Measurements from ENCODE around the gene AP3M1. TPM values are rescaled to one million over a fixed set of nuclear protein-coding genes. Genes with fewer than 3 reads are reported as not detected.

AP3M1 gene
- total RNA-seq, 1 experiment from 2014 or later: 37.4 TPM

DNA sequence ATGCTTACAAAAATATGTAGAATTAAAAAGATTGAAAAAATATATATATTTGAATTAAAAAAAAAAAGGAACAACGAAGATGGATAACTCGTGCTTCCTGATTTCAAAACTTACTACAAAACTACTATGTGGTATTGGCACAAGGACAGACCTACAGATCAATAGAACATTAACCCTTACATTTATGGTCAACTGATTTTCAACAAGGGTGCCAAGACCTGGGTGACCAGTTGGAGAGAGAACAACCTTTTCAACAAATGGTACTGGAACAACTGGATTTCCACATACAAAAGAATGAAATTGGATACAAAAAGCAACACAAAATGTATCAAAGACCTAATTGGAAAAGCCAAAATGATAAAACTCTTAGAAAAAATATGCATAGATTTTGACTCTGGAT is 10.1 kb downstream of the AP3M1 start:
- H4K20me1 ChIP-seq (ENCODE audit: control insufficient read depth, insufficient read depth, insufficient read length): no peaks in the 10 kb centered on the region
- H2BK15ac ChIP-seq (ENCODE audit: low read depth, low read length): no peak overlapping the region
- H2BK5ac ChIP-seq (ENCODE audit: insufficient read length, low read length): no peak overlapping the region
- WGBS (ENCODE audit: extremely low coverage, insufficient read length, low lambda C conversion rate): no CpG with 5 or more reads among the region's 2 CpGs
- H3K27me3 ChIP-seq (ENCODE audit: insufficient read depth, low read length): no peaks in the 10 kb centered on the region
- no peak overlapping the region for H4K91ac ChIP-seq (ENCODE audit: insufficient read length, low read depth, low read length)
- H3K4me1 ChIP-seq (ENCODE audit: insufficient read depth, low read length): no peaks in the 10 kb centered on the region
- no peak overlapping the region for H3K4ac ChIP-seq (ENCODE audit: low read depth, low read length)
- H4K8ac ChIP-seq (replicated peaks; ENCODE audit: insufficient read length, low read depth, low read length): no peak overlapping the region
- no peak overlapping the region for H2BK20ac ChIP-seq (ENCODE audit: low read depth, low read length, poor library complexity, severe bottlenecking)
- Mint-ChIP-seq H3K4me1 (no peaks in the 10 kb centered on the region), H3K27me3 (ENCODE audit: low read depth) (no peaks in the 10 kb centered on the region), H3K36me3 (ENCODE audit: insufficient read depth in 1 of 3, low read depth in 3 of 3) (peaks cover 15 to 31% (median 29%) of the 10 kb centered on the region in 3 experiments; a peak in 6 of 7 replicates), H3K9me3 (no peaks in the 10 kb centered on the region), H3K4me3 (no peak overlapping the region), H3K27ac (no peak overlapping the region)
- no peak overlapping the region for H3K4me2 ChIP-seq (ENCODE audit: insufficient read depth, insufficient read length, low read length)
- H3K56ac ChIP-seq (ENCODE audit: insufficient read length, low read depth, low read length): no peak overlapping the region
- DNase-seq: no peak
- no peak overlapping the region for H4K5ac ChIP-seq (ENCODE audit: insufficient read length, low read depth, low read length)
- no peak overlapping the region for H3K9ac ChIP-seq (ENCODE audit: extremely low read depth, insufficient read length, low read length)
- no peaks in the 10 kb centered on the region for H3K79me2 ChIP-seq (ENCODE audit: insufficient read depth, low read length)
- peaks cover 2% of the 10 kb centered on the region for H3K79me1 ChIP-seq (ENCODE audit: insufficient read depth, low read depth, low read length, poor library complexity, severe bottlenecking)
- no peak overlapping the region for H2BK120ac ChIP-seq (ENCODE audit: low read depth, low read length, poor library complexity, severe bottlenecking)
- TF ChIP-seq, protein P1, sequence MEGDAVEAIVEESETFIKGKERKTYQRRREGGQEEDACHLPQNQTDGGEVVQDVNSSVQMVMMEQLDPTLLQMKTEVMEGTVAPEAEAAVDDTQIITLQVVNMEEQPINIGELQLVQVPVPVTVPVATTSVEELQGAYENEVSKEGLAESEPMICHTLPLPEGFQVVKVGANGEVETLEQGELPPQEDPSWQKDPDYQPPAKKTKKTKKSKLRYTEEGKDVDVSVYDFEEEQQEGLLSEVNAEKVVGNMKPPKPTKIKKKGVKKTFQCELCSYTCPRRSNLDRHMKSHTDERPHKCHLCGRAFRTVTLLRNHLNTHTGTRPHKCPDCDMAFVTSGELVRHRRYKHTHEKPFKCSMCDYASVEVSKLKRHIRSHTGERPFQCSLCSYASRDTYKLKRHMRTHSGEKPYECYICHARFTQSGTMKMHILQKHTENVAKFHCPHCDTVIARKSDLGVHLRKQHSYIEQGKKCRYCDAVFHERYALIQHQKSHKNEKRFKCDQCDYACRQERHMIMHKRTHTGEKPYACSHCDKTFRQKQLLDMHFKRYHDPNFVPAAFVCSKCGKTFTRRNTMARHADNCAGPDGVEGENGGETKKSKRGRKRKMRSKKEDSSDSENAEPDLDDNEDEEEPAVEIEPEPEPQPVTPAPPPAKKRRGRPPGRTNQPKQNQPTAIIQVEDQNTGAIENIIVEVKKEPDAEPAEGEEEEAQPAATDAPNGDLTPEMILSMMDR (conservative IDR thresholded peaks at IDR 0.05): no peak
- H3K23me2 ChIP-seq (ENCODE audit: insufficient read length, low read depth, low read length, poor library complexity, severe bottlenecking): no peaks in the 10 kb centered on the region
- no peak overlapping the region for H3K14ac ChIP-seq (ENCODE audit: insufficient read depth, low read length)
- no peak overlapping the region for H2BK12ac ChIP-seq (ENCODE audit: insufficient read length, low read depth, low read length)
- no peak overlapping the region for H3K23ac ChIP-seq (ENCODE audit: insufficient read length, low read depth, low read length)
- H3K9me3 ChIP-seq (ENCODE audit: control insufficient read depth, low read depth, low read length): no peaks in the 10 kb centered on the region
- H3T11ph ChIP-seq (ENCODE audit: low read length): no peak overlapping the region
- no peak overlapping the region for H2AK5ac ChIP-seq (ENCODE audit: insufficient read length, low read length)
- H3K18ac ChIP-seq (ENCODE audit: insufficient read length, low read depth, low read length): no peak overlapping the region
- no peak overlapping the region for H3K27ac ChIP-seq (ENCODE audit: insufficient read length, low read depth, low read length)
- no peak overlapping the region for H2AFZ ChIP-seq (ENCODE audit: low read length)

Measured in H9 (cell line).